Thyroid gland (tissue), 4 donors: ENCODE measurements around the gene SLC18A2. TPM values are rescaled to one million over a fixed set of nuclear protein-coding genes. Genes with fewer than 3 reads are reported as not detected.

Source experiments
- DNase-seq, 2 donors: peaks; one replicate each; pipeline ENCODE4 v3.0.0-alpha.2; 2019
- H3K27ac ChIP-seq, 3 donors: fragments of 200-600 bp; sonication (generic); 1 replicate in 2 of 3; 2 replicates in 1 of 3; pipeline ENCODE4 v1.5.1; 2016 to 2019; ENCODE audit warnings: mild to moderate bottlenecking in 1 of 3, moderate library complexity in 1 of 3
- H3K27me3 ChIP-seq: fragments of 200-600 bp; sonication (generic); one replicate; pipeline ENCODE4 v1.5.1; 2019
- H3K36me3 ChIP-seq, 2 donors: fragments of 200-600 bp; sonication (generic); one replicate each; pipeline ENCODE4 v1.5.1; 2016 to 2019
- H3K4me1 ChIP-seq, 2 donors: fragments of 200-600 bp; sonication (generic); one replicate each; pipeline ENCODE4 v1.5.1; 2017 to 2019
- H3K4me3 ChIP-seq, 3 donors: fragments of 200-600 bp; sonication (generic); replicated peaks in 1 of 3; 1 replicate in 2 of 3; 2 replicates in 1 of 3; pipeline ENCODE4 v1.5.1; 2016; ENCODE audit warnings: mild to moderate bottlenecking in 1 of 3
- H3K9me3 ChIP-seq: fragments of 200-600 bp; sonication (generic); one replicate; pipeline ENCODE4 v1.5.1; 2017
- POLR2A ChIP-seq, 2 donors: fragments of 450-650 bp; IDR thresholded peaks; one replicate each; pipeline ENCODE4 v1.6.1; 2017; ENCODE audit warnings: antibody characterized with exemption in 2 of 2, mild to moderate bottlenecking in 2 of 2, moderate library complexity in 1 of 2
- WGBS, 2 donors: methylation state at CpG; one replicate each; pipeline ENCODE4 v1.1.5; 2017; 5-methylcytosine and 5-hydroxymethylcytosine counted together
- intact Hi-C: fragments of 100-400 bp; cut with DNase I; formaldehyde crosslinking; loops from one replicate; pipeline ENCODE4 v1.15.1; 2023
- total RNA-seq, 4 donors: library from RNA; depleted of rRNA; stranded (reverse); fragments of >200 nt; gene quantifications; one replicate each; pipeline ENCODE4 v1.2.3, GENCODE V29; 2016
- TF ChIP-seq, protein P1 (sequence below), 6 experiments: fragments of 200-600 bp in 3 of 6; fragments of 450-650 bp in 3 of 6; sonication (generic) in 3 of 6; IDR thresholded peaks; one replicate each; pipeline ENCODE4 v1.5.1; 2016 to 2019; ENCODE audit warnings: antibody characterized with exemption in 6 of 6, mild to moderate bottlenecking in 2 of 6, inconsistent platforms in 1 of 6, moderate library complexity in 1 of 6

Gene SLC18A2
- total RNA-seq, 4 donors from 2014 or later: 0.13 TPM; not detected in 3

DNA sequence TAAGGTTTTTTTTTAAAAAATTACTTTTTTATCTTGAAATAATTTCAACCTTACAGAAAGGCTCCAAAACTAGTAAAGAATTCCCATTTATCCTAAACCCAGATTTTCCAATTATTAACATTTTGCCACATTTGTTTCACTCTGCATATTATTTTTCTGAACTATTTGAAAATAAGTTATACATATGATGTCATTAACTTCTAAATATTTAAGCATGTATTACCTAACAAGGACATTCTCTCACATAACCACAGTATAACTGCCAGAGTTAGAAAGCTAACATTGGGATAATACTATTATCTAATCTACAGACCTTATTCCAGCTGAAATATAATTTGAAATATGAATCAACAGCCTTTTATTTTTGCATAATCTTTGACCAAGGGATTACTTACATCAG is 65.8 kb downstream of the SLC18A2 start:
- Histone ChIP-seq H3K4me1 (no peaks in the 10 kb centered on the region), H3K27ac (no peak overlapping the region), H3K4me3 (no peak overlapping the region), H3K9me3 (no peaks in the 10 kb centered on the region), H3K36me3 (no peaks in the 10 kb centered on the region), H3K27me3 (no peaks in the 10 kb centered on the region)
- intact Hi-C loops: no loop called here
- no peak for DNase-seq
- no peak for TF ChIP-seq POLR2A (IDR thresholded peaks at IDR 0.05)
- TF ChIP-seq, protein P1, sequence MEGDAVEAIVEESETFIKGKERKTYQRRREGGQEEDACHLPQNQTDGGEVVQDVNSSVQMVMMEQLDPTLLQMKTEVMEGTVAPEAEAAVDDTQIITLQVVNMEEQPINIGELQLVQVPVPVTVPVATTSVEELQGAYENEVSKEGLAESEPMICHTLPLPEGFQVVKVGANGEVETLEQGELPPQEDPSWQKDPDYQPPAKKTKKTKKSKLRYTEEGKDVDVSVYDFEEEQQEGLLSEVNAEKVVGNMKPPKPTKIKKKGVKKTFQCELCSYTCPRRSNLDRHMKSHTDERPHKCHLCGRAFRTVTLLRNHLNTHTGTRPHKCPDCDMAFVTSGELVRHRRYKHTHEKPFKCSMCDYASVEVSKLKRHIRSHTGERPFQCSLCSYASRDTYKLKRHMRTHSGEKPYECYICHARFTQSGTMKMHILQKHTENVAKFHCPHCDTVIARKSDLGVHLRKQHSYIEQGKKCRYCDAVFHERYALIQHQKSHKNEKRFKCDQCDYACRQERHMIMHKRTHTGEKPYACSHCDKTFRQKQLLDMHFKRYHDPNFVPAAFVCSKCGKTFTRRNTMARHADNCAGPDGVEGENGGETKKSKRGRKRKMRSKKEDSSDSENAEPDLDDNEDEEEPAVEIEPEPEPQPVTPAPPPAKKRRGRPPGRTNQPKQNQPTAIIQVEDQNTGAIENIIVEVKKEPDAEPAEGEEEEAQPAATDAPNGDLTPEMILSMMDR (IDR thresholded peaks at IDR 0.05): no peak

DNA sequence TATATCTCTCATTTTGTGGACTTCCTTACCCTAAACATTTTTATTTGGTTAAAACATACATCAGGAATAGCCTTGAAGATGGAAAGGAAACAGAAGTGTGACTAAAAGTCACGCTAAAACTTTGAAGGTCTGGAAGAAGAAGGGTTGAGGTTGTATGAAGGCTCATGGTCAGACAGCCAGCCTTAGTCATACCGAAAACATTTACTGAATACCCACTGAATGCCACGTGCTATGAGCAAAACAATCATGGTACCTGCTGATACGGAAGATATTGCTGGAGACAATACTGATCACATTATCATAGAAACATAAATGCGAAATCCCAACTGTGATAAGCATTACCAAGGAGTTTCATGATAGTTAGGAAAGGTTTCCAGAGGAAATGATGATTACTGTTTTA is 70.3 kb downstream of the SLC18A2 start:
- Histone ChIP-seq H3K27me3 (no peaks in the 10 kb centered on the region), H3K36me3 (no peaks in the 10 kb centered on the region), H3K4me3 (no peak overlapping the region), H3K9me3 (no peaks in the 10 kb centered on the region), H3K4me1 (no peaks in the 10 kb centered on the region), H3K27ac (no peak overlapping the region)
- intact Hi-C loops: no loop called here
- DNase-seq: no peak
- TF ChIP-seq, protein P1 (IDR thresholded peaks at IDR 0.05): no peak
- TF ChIP-seq POLR2A (IDR thresholded peaks at IDR 0.05): no peak
- 95 to 97% methylated on average over 5 of the region's 5 CpGs for WGBS, 2 donors

DNA sequence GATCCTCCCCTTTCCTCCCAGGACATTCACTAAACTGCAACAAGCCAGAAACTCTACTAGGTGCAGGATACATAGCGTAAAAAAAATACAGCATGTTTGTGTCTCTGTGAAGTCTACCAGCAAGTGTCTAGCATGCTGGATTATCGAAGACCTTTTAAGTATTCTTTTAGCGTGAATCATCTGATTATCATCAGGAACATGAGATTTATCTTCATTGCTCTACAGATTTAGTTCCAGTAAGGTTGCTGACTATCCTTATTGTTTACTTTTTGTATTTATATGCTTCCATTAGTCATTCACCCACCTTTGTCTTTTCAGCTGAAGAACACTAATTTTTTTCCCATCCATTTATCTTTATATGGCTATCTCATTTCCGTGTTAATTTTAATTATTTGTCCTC is 71.5 kb downstream of the SLC18A2 start:
- no peaks in the 10 kb centered on the region for H3K4me1 ChIP-seq
- no peaks in the 10 kb centered on the region for H3K9me3 ChIP-seq
- H3K4me3 ChIP-seq: no peak overlapping the region
- intact Hi-C loops: no loop called here
- TF ChIP-seq, protein P1 (IDR thresholded peaks at IDR 0.05): no peak
- no peak for TF ChIP-seq POLR2A (IDR thresholded peaks at IDR 0.05)
- WGBS, 2 donors: 97% methylated on average over 4 of the region's 4 CpGs
- no peaks in the 10 kb centered on the region for H3K36me3 ChIP-seq
- H3K27me3 ChIP-seq: no peaks in the 10 kb centered on the region
- H3K27ac ChIP-seq: no peak overlapping the region
- DNase-seq: no peak

DNA sequence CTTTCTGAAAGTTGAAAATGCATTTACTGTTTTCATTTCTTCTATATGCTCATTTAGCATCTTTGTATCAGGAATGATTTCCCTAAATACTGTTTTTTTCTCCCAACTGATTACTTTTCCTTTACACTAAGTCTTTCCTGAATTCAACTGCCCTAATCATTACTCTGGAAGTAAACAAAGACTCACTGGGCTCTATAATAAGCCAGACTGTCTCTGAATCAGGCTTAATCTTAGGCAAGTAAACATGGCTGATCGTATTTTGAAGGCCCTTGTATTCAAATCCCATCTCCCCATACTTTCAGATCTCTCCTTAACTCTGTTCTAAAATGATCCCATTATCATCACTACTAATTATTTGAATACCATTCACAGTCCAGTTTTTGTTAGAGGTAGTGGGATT is 72.7 kb downstream of the SLC18A2 start:
- 95 to 97% methylated on average over 1 of the region's 1 CpG for WGBS, 2 donors
- TF ChIP-seq POLR2A (IDR thresholded peaks at IDR 0.05): no peak
- TF ChIP-seq, protein P1 (IDR thresholded peaks at IDR 0.05): no peak
- Histone ChIP-seq H3K9me3 (no peaks in the 10 kb centered on the region), H3K4me1 (no peaks in the 10 kb centered on the region), H3K27me3 (no peaks in the 10 kb centered on the region), H3K36me3 (no peaks in the 10 kb centered on the region), H3K27ac (no peak overlapping the region), H3K4me3 (no peak overlapping the region)
- intact Hi-C loops: no loop called here
- DNase-seq: no peak

DNA sequence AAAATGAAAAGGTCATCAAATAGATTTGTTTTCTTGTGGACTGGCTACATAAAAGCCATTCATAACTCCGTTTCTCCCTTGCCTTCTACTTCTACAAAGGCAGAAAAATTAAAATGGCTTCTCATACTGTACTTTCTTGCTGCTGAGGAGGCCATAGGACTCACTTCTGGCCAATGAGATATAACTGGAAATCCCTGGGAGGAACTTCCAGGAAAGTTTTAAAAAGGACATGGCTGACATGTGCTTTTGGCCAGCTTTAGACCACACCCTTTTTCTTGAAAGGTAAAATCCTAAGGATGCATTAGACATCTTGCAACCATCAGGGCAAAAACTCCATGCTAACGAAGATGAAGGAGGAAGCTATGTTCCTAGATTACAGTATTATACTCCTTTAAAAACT is 75.8 kb downstream of the SLC18A2 start:
- intact Hi-C loops: no loop called here
- no peak for TF ChIP-seq POLR2A (IDR thresholded peaks at IDR 0.05)
- TF ChIP-seq, protein P1 (IDR thresholded peaks at IDR 0.05): no peak
- Histone ChIP-seq H3K36me3 (no peaks in the 10 kb centered on the region), H3K4me1 (no peaks in the 10 kb centered on the region), H3K27ac (no peak overlapping the region), H3K4me3 (no peak overlapping the region), H3K9me3 (no peaks in the 10 kb centered on the region), H3K27me3 (no peaks in the 10 kb centered on the region)
- WGBS, 2 donors: 93 to 99% methylated on average over 2 of the region's 2 CpGs
- DNase-seq: no peak
